HG03045 (cell line): ENCODE measurements around the gene ROBO2.

Source experiments
- ATAC-seq: cut with Tn5 transposase; IDR thresholded peaks from one replicate; pipeline ENCODE4 v1.9.1; 2021; ENCODE audit warnings: mild to moderate bottlenecking, moderate library complexity; ENCODE audit not compliant: unreplicated experiment

The ROBO2 gene

GRCh38 chr3:77464111-77464688 lies 424.3 kb downstream of the ROBO2 start:
- no peak for ATAC-seq

GRCh38 chr3:77466562-77467115 lies 426.7 kb downstream of the ROBO2 start:
- no peak for ATAC-seq

- ATAC-seq: no peak
Measured at GRCh38 chr3:77467702-77468625, 428.1 kb downstream of the ROBO2 start.

GRCh38 chr3:77468626-77469020 lies 428.7 kb downstream of the ROBO2 start:
- no peak for ATAC-seq

GRCh38 chr3:77475507-77475906 lies 435.6 kb downstream of the ROBO2 start:
- ATAC-seq: no peak

GRCh38 chr3:77479021-77479420 lies 439.1 kb downstream of the ROBO2 start:
- ATAC-seq: no peak

GRCh38 chr3:77489216-77489615 lies 449.3 kb downstream of the ROBO2 start:
- ATAC-seq: no peak

- no peak for ATAC-seq
Measured at GRCh38 chr3:77491961-77492360, 452.1 kb downstream of the ROBO2 start.

GRCh38 chr3:77500721-77501120 lies 460.8 kb downstream of the ROBO2 start:
- ATAC-seq: no peak

- no peak for ATAC-seq
Measured at GRCh38 chr3:77506384-77506783, 466.5 kb downstream of the ROBO2 start.

- ATAC-seq: no peak
Measured at GRCh38 chr3:77513542-77513941, 473.6 kb downstream of the ROBO2 start.

GRCh38 chr3:77514766-77515165 lies 474.9 kb downstream of the ROBO2 start:
- ATAC-seq: no peak

- no peak for ATAC-seq
Measured at GRCh38 chr3:77524463-77524862, 484.6 kb downstream of the ROBO2 start.

- ATAC-seq: no peak
Measured at GRCh38 chr3:77524946-77525682, 485.2 kb downstream of the ROBO2 start.

GRCh38 chr3:77526573-77527113 lies 486.7 kb downstream of the ROBO2 start:
- no peak for ATAC-seq

GRCh38 chr3:77529522-77529921 lies 489.6 kb downstream of the ROBO2 start:
- no peak for ATAC-seq

GRCh38 chr3:77530870-77531269 lies 491.0 kb downstream of the ROBO2 start:
- ATAC-seq: no peak

GRCh38 chr3:77535116-77535515 lies 495.2 kb downstream of the ROBO2 start:
- ATAC-seq: no peak

GRCh38 chr3:77536038-77536775 lies 496.3 kb downstream of the ROBO2 start:
- ATAC-seq: no peak

GRCh38 chr3:77539014-77539413 lies 499.1 kb downstream of the ROBO2 start:
- ATAC-seq: no peak
